GM20431 (cell line): ENCODE measurements around the gene RIN2.

Experiments
- in situ Hi-C: fragments of 300-500 bp; cut with MseI, MboI; formaldehyde crosslinking; loops from one replicate; pipeline ENCODE4 v1.15.0; 2020; ENCODE audit warnings: low sequenced_read_pairs; ENCODE audit not compliant: unreplicated experiment

The RIN2 gene

GRCh38 chr20:19758133-19758500 lies at the start of gene RIN2:
TSS of gene RIN2 (plus strand) at chr20:19758258. CDS start at chr20:19889602, 131,344 bp downstream.
- in situ Hi-C loops = no loop called here

- in situ Hi-C loops = no loop called here
Measured at GRCh38 chr20:19709635-19710335, 48.3 kb upstream of the RIN2 start.

- in situ Hi-C loops = no loop called here
Measured at GRCh38 chr20:19710336-19711120, 47.5 kb upstream of the RIN2 start.

GRCh38 chr20:19711126-19711525 lies 46.9 kb upstream of the RIN2 start:
- in situ Hi-C loops = no loop called here

- in situ Hi-C loops = no loop called here
Measured at GRCh38 chr20:19712721-19713260, 45.3 kb upstream of the RIN2 start.

GRCh38 chr20:19713822-19714578 lies 44.1 kb upstream of the RIN2 start:
- in situ Hi-C loops = no loop called here

- in situ Hi-C loops = no loop called here
Measured at GRCh38 chr20:19714579-19714840, 43.5 kb upstream of the RIN2 start.

- in situ Hi-C loops = no loop called here
Measured at GRCh38 chr20:19715986-19716385, 42.1 kb upstream of the RIN2 start.

- in situ Hi-C loops = no loop called here
Measured at GRCh38 chr20:19718880-19719279, 39.2 kb upstream of the RIN2 start.

- in situ Hi-C loops = no loop called here
Measured at GRCh38 chr20:19720991-19721390, 37.1 kb upstream of the RIN2 start.

- in situ Hi-C loops = no loop called here
Measured at GRCh38 chr20:19723051-19723450, 35.0 kb upstream of the RIN2 start.

- in situ Hi-C loops = no loop called here
Measured at GRCh38 chr20:19723813-19724430, 34.1 kb upstream of the RIN2 start.

- in situ Hi-C loops = no loop called here
Measured at GRCh38 chr20:19725373-19725772, 32.7 kb upstream of the RIN2 start.

GRCh38 chr20:19725814-19726525 lies 32.1 kb upstream of the RIN2 start:
- in situ Hi-C loops = no loop called here

GRCh38 chr20:19727251-19727847 lies 30.7 kb upstream of the RIN2 start:
- in situ Hi-C loops = no loop called here

- in situ Hi-C loops = no loop called here
Measured at GRCh38 chr20:19729672-19730071, 28.4 kb upstream of the RIN2 start.

- in situ Hi-C loops = no loop called here
Measured at GRCh38 chr20:19730706-19731105, 27.4 kb upstream of the RIN2 start.

- in situ Hi-C loops = no loop called here
Measured at GRCh38 chr20:19734811-19735210, 23.2 kb upstream of the RIN2 start.

GRCh38 chr20:19735446-19735845 lies 22.6 kb upstream of the RIN2 start:
- in situ Hi-C loops = no loop called here
